GM12878 (cell line): Measurements from ENCODE around the gene MTFP1. TPM values are rescaled to one million over a fixed set of nuclear protein-coding genes. Genes with fewer than 3 reads are reported as not detected.

Experiments used
- CBFB ChIP-seq: IDR thresholded peaks from 2 replicates; pipeline ENCODE4 v1.6.1; 2016; ENCODE audit warnings: antibody characterized with exemption, low read depth
- CREB1 ChIP-seq: IDR thresholded peaks from 2 replicates; pipeline ENCODE4 v1.6.1; 2012; ENCODE audit warnings: low read depth, mild to moderate bottlenecking, inconsistent platforms
- EZH2 ChIP-seq: IDR thresholded peaks from 2 replicates; pipeline ENCODE4 v1.6.1; 2012; ENCODE audit warnings: low read depth, mild to moderate bottlenecking, control low read depth, inconsistent platforms, low read length, borderline replicate concordance; ENCODE audit not compliant: control insufficient read depth
- IKZF1 ChIP-seq: fragments of 450-650 bp; conservative IDR thresholded peaks from 2 replicates; pipeline ENCODE4 v1.6.1; 2017; ENCODE audit warnings: antibody characterized with exemption, mild to moderate bottlenecking
- MYB ChIP-seq: fragments of 150-350 bp; IDR thresholded peaks from 2 replicates; pipeline ENCODE4 v1.6.1; 2014; ENCODE audit warnings: mild to moderate bottlenecking, low read depth, low read length, borderline replicate concordance
- PAX5 ChIP-seq: IDR thresholded peaks from 2 replicates; pipeline ENCODE4 v1.6.1; 2011; ENCODE audit warnings: low read depth, low read length, borderline replicate concordance
- POLR2AphosphoS5 ChIP-seq: IDR thresholded peaks from 2 replicates; pipeline ENCODE4 v1.6.1; 2011; ENCODE audit warnings: mild to moderate bottlenecking, low read length, inconsistent platforms
- POU2F2 ChIP-seq: IDR thresholded peaks from 3 replicates; pipeline ENCODE4 v1.6.1; 2011; ENCODE audit warnings: low read depth, mild to moderate bottlenecking, low read length, borderline replicate concordance
- SMC3 ChIP-seq: IDR thresholded peaks from 2 replicates; pipeline ENCODE4 v1.6.1; 2011; ENCODE audit warnings: low read length, improper control_type of control experiment, borderline replicate concordance
- polyA plus RNA-seq, 11 experiments: library from polyadenylated mRNA; depleted of rRNA in 4 of 11; unstranded in 6 of 11; stranded (reverse) in 5 of 11; fragments of >200 nt; fragmentation: Nextera tagmentation in 4 of 11; fragmentation: Illumina TruSeq in 1 of 11; extraction: Ambion mirVana in 4 of 11; extraction: Trizol in 1 of 11; gene quantifications; 1 replicate in 1 of 11; 2 replicates in 10 of 11; pipeline versions ENCODE4 v1.2.1 to v1.2.3, GENCODE V29; 2011 to 2016; ENCODE audit warnings: inconsistent platforms in 2 of 11, missing spikeins in 2 of 11, low read depth in 1 of 11
- total RNA-seq, 4 experiments: library from RNA; depleted of rRNA in 3 of 4; stranded (reverse); fragments of >200 nt in 3 of 4; fragmentation: Illumina TruSeq in 1 of 4; extraction: Trizol in 1 of 4; gene quantifications; 2 replicates each; pipeline versions ENCODE4 v1.2.1 to v1.2.3, GENCODE V29; 2013 to 2021
- TF ChIP-seq, protein P1 (sequence below): IDR thresholded peaks from 2 replicates; pipeline ENCODE4 v1.6.1; 2012; ENCODE audit warnings: improper control_type of control experiment, low read depth, low read length; ENCODE audit not compliant: insufficient replicate concordance
- TF ChIP-seq, protein P2 (sequence below), 3 experiments: IDR thresholded peaks in 2 of 3; conservative IDR thresholded peaks in 1 of 3; 2 replicates each; pipeline ENCODE4 v1.5.1; 2011; ENCODE audit warnings: low read depth in 3 of 3, low read length in 3 of 3, mild to moderate bottlenecking in 3 of 3, control low read depth in 2 of 3, moderate library complexity in 2 of 3, inconsistent platforms in 1 of 3, mixed read lengths in 1 of 3; ENCODE audit not compliant: control insufficient read depth in 2 of 3, insufficient read depth in 1 of 3; ENCODE audit errors: extremely low read depth in 1 of 3

Gene MTFP1
- total and polyA plus RNA-seq, 10 of the 15 experiments (the other 5 are each of a cell fraction or from before 2014, with no cell fraction given) = 20.5 to 133 (median 59.8) TPM

DNA sequence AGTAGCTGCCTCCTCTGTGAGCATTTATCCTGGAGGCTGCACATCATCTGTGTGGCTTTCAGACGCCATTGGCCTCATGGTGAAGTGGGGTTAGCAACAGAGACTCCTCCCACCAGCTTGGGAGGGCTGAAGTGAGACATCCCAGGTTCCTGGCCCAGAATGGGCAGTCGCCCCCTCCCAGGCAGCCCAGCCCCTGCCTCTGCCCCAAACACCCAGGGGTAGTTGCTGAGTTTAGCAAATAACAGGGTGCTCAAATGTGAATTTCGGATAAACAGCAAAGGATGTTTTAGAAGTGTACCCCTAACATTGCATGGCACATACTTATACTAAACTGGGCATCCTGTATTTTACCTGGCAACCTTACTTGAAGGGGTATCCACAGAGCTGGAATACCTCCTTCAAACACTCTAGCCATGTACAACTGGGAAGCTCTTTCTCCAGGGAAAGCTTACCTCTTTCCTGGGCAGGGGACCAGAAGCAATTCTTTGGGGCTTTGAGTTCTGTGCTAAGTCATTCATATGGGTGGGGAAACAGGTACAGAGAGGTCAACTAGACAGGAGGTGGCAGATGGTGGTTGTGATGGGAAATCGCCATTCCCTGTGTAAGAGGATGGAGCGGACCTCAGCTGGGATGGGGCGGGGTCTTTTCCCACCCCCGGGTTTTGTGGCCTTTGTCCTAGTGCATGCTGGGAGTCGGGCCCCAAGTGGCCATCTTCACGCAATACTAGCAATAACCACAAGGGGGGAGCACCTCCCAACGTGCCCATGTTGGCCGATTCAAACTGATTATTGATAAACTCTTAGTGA, 19.3 kb downstream of the MTFP1 start (continued):
- TF ChIP-seq, protein P1, sequence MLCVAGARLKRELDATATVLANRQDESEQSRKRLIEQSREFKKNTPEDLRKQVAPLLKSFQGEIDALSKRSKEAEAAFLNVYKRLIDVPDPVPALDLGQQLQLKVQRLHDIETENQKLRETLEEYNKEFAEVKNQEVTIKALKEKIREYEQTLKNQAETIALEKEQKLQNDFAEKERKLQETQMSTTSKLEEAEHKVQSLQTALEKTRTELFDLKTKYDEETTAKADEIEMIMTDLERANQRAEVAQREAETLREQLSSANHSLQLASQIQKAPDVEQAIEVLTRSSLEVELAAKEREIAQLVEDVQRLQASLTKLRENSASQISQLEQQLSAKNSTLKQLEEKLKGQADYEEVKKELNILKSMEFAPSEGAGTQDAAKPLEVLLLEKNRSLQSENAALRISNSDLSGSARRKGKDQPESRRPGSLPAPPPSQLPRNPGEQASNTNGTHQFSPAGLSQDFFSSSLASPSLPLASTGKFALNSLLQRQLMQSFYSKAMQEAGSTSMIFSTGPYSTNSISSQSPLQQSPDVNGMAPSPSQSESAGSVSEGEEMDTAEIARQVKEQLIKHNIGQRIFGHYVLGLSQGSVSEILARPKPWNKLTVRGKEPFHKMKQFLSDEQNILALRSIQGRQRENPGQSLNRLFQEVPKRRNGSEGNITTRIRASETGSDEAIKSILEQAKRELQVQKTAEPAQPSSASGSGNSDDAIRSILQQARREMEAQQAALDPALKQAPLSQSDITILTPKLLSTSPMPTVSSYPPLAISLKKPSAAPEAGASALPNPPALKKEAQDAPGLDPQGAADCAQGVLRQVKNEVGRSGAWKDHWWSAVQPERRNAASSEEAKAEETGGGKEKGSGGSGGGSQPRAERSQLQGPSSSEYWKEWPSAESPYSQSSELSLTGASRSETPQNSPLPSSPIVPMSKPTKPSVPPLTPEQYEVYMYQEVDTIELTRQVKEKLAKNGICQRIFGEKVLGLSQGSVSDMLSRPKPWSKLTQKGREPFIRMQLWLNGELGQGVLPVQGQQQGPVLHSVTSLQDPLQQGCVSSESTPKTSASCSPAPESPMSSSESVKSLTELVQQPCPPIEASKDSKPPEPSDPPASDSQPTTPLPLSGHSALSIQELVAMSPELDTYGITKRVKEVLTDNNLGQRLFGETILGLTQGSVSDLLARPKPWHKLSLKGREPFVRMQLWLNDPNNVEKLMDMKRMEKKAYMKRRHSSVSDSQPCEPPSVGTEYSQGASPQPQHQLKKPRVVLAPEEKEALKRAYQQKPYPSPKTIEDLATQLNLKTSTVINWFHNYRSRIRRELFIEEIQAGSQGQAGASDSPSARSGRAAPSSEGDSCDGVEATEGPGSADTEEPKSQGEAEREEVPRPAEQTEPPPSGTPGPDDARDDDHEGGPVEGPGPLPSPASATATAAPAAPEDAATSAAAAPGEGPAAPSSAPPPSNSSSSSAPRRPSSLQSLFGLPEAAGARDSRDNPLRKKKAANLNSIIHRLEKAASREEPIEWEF = peak; percentile 60
- TF ChIP-seq POU2F2 (peak; percentile 20; the same call in 1 of the 3 replicates), CBFB (0 out of 2 replicates have a peak, but pooled peaks have one; percentile 32), POLR2AphosphoS5 (peak; percentile 69), CREB1 (no peak), EZH2 (no peak), PAX5 (no peak), SMC3 (peak; percentile 56; the same call in 1 of the 2 replicates), MYB (no peak), IKZF1 (0 out of 2 replicates have a peak, but pooled peaks have one; percentile 32)
- TF ChIP-seq, protein P2, sequence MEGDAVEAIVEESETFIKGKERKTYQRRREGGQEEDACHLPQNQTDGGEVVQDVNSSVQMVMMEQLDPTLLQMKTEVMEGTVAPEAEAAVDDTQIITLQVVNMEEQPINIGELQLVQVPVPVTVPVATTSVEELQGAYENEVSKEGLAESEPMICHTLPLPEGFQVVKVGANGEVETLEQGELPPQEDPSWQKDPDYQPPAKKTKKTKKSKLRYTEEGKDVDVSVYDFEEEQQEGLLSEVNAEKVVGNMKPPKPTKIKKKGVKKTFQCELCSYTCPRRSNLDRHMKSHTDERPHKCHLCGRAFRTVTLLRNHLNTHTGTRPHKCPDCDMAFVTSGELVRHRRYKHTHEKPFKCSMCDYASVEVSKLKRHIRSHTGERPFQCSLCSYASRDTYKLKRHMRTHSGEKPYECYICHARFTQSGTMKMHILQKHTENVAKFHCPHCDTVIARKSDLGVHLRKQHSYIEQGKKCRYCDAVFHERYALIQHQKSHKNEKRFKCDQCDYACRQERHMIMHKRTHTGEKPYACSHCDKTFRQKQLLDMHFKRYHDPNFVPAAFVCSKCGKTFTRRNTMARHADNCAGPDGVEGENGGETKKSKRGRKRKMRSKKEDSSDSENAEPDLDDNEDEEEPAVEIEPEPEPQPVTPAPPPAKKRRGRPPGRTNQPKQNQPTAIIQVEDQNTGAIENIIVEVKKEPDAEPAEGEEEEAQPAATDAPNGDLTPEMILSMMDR (IDR thresholded peaks at IDR 0.05 in 2 of 3, conservative IDR thresholded peaks at IDR 0.05 in 1 of 3; ENCODE audit: control insufficient read depth in 2 of 3, extremely low read depth in 1 of 3, insufficient read depth in 1 of 3, low read depth in 3 of 3, low read length in 3 of 3) = peak; percentile 74 to 81 (median 78)
